ENCODE data around the gene TFPI2. TPM values are rescaled to one million over a fixed set of nuclear protein-coding genes. Genes with fewer than 3 reads are reported as not detected.
"Not testable (repeated sequence)": the region's sequence is repeated elsewhere in the genome, so short reads cannot be mapped to it uniquely, and the experiment has no call there.

TFPI2 gene
- total and polyA plus RNA-seq, 7 donors, result 0.55 to 5.0 (median 2.5) TPM

DNA sequence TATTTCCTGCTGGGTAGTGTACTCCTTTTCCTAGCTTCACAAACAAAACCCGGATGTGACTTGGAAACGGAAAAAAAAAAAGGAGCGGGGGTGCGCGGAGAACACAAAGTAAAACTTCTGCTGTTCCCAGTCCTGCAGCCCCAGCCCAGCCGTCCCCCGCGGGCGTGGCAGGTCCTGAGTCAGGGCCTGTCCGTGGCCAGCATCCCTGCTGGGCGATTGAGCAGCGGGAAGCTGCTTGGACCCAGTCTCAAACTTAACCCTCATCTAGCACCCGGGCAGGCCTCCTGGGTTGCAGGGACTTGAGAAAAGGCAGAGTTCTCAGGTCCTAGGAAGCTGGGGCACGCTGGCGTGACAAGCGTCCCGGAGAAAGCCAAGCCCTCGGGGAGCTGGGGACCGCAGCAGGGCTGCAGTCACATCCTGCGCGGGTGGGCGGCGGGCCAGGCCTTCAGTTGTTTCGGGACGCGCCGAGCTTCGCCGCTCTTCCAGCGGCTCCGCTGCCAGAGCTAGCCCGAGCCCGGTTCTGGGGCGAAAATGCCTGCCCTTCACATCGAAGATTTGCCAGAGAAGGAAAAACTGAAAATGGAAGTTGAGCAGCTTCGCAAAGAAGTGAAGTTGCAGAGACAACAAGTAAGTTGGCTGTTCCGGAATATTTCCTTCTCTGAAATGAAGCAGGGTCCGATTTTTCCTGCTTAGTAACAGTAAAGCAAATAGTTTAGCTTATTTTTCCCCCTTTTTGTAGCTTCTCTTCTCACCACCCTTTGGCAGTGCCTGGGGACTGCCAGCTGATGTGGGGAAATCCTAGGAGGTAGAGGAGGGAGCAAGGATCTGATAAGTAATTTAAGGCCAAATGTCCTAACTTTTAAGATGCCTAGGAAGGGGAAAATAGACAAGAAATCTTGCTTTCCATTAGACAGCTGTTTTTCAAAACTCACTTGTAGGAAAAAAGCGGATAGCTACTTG, 31.3 kb upstream of the TFPI2 start, which contains the start of gene GNG11:
GNG11 (plus strand) TSS at position 129 of the 960 bp plus-strand sequence; CDS start at position 532, 403 bp downstream.
- TF ChIP-seq EP300 (IDR thresholded peaks at IDR 0.05) (no peak), POLR2A (IDR thresholded peaks at IDR 0.05) (peak in 1 of 2 donors; percentile 19), POLR2AphosphoS5 (IDR thresholded peaks at IDR 0.05) (peak; percentile 19 to 73 (median 48))
- TF ChIP-seq, protein P1, sequence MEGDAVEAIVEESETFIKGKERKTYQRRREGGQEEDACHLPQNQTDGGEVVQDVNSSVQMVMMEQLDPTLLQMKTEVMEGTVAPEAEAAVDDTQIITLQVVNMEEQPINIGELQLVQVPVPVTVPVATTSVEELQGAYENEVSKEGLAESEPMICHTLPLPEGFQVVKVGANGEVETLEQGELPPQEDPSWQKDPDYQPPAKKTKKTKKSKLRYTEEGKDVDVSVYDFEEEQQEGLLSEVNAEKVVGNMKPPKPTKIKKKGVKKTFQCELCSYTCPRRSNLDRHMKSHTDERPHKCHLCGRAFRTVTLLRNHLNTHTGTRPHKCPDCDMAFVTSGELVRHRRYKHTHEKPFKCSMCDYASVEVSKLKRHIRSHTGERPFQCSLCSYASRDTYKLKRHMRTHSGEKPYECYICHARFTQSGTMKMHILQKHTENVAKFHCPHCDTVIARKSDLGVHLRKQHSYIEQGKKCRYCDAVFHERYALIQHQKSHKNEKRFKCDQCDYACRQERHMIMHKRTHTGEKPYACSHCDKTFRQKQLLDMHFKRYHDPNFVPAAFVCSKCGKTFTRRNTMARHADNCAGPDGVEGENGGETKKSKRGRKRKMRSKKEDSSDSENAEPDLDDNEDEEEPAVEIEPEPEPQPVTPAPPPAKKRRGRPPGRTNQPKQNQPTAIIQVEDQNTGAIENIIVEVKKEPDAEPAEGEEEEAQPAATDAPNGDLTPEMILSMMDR (IDR thresholded peaks at IDR 0.05), result no peak
- Histone ChIP-seq H3K36me3 (peaks cover 0 to 5% (median 0%) of the 10 kb centered on the region in 4 donors), H3K27me3 (no peaks in the 10 kb centered on the region), H3K9me3 (no peaks in the 10 kb centered on the region), H3K4me3 (peak within 1 kb of the TSS; percentile 49 to 74 (median 63)), H3K27ac (peak within 1 kb of the TSS; percentile 85 to 92 (median 88)), H3K4me1 (peaks cover 0 to 48% (median 16%) of the 10 kb centered on the region in 4 donors)
- DNase-seq, result peak; percentile 91
- intact Hi-C loops (cut with DNase I), result loop anchor here (5.0 kb wide), 1 partner anchor 80 kb away; the partner anchor contains the start of gene BET1
- WGBS, 2 donors, result 3% methylated on average over 39 of the region's 39 CpGs

DNA sequence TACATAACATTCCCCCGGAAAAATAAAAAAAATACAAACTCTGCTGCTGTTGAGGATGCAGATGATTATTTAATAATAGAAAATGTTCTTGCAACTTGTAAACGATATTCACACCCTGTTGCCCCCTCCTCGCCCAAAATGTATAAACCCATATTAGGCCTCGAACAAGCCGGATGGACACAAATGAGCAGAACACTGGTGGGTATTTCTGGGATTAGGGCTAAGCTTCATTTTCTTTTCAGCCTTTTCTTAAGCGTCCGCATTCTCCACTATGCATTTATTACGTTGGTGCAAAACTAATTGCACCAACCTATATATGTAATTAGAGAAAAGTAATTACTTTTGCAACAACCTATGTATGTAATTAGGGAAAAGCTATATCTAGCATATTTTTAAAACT, 30.6 kb upstream of the TFPI2 start:
- Histone ChIP-seq H3K4me3 (peak overlapping the region; percentile 49 to 74 (median 63)), H3K9me3 (no peaks in the 10 kb centered on the region), H3K4me1 (peaks cover 0 to 45% (median 16%) of the 10 kb centered on the region in 4 donors), H3K27ac (peak overlapping the region; percentile 85 to 92 (median 88)), H3K36me3 (peaks cover 0 to 2% (median 0%) of the 10 kb centered on the region in 4 donors), H3K27me3 (no peaks in the 10 kb centered on the region)
- no peak for DNase-seq
- no peak for TF ChIP-seq EP300 (IDR thresholded peaks at IDR 0.05)
- TF ChIP-seq, protein P1 (IDR thresholded peaks at IDR 0.05), result no peak
- no peak for TF ChIP-seq POLR2A (IDR thresholded peaks at IDR 0.05)
- TF ChIP-seq POLR2AphosphoS5 (IDR thresholded peaks at IDR 0.05), result no peak
- WGBS, 2 donors, result 58 to 72% methylated on average over 8 of the region's 8 CpGs
- intact Hi-C loops (cut with DNase I), result loop anchor here (5.0 kb wide), 1 partner anchor 81 kb away; the partner anchor contains the start of gene BET1

DNA sequence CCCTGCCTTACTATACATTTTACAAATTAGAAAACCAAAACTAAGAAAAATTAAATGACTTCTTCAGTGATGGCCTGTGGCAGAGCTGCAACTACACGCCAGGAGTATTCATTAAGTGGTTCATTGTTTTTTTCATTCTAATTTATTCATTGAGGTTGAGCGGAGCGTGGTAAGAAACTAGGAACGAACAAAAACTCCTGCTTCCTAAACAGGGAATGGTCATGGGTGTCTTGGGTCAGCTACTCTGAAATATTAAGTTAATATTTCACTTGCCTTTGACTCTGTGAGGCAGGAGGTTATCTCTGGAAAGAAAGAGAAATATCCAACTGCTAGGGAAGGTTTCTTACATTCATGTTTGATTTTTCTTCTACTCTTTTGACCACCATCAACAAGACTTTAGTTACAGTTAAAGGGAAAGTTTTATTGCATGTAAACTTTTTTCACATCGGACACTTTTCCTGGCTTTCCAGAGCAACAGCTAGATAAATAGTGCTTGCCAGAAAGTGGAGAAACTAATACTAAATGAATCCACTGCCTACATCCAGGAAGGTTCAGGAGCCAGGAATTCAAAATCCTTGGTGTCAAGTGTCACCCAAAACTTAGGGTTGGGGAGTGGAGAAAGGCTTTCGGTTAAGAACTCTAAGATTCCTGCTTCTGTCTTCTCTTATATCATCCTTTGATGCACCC, 30.1 kb upstream of the TFPI2 start:
- intact Hi-C loops (cut with DNase I), result loop anchor here (5.0 kb wide), 1 partner anchor 82 kb away; the partner anchor contains the start of gene BET1
- Histone ChIP-seq H3K4me3 (peak overlapping the region in 3 of 4 donors; percentile 62 to 74 (median 64)), H3K27me3 (no peaks in the 10 kb centered on the region), H3K9me3 (no peaks in the 10 kb centered on the region), H3K27ac (peak overlapping the region; percentile 85 to 92 (median 88)), H3K4me1 (peaks cover 0 to 40% (median 16%) of the 10 kb centered on the region in 4 donors), H3K36me3 (no peaks in the 10 kb centered on the region)
- TF ChIP-seq POLR2AphosphoS5 (IDR thresholded peaks at IDR 0.05) (no peak), EP300 (IDR thresholded peaks at IDR 0.05) (no peak), POLR2A (IDR thresholded peaks at IDR 0.05) (no peak)
- TF ChIP-seq, protein P1 (IDR thresholded peaks at IDR 0.05), result no peak
- no peak for DNase-seq
- 72 to 79% methylated on average over 6 of the region's 6 CpGs for WGBS, 2 donors

DNA sequence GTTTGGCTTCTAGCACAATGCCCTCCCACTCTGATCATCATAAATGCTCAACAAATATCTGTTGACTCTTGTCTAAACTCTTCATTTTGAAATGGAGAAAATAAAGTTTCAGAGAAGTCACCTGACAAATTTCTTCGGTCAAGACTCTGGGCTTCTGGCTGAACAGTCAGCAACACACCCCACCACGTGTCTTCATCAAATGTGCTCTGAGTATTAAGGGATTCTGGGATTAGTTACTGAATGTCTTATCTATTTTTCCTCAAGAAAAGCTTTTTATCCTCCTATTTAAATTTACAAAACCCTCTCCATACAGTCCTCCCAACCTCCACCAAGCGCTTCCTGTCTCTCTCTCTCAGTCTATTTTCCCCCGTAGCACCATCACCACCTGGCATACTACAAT, 25.8 kb upstream of the TFPI2 start:
- Histone ChIP-seq H3K4me1 (peaks cover 0 to 18% (median 13%) of the 10 kb centered on the region in 4 donors), H3K27ac (peak overlapping the region in 2 of 4 donors; percentile 68 to 80)
- H3K9me3 ChIP-seq, H3K4me3 ChIP-seq, DNase-seq, H3K27me3 ChIP-seq, H3K36me3 ChIP-seq: not testable (repeated sequence)
- intact Hi-C loops (cut with DNase I), result loop anchor here (10.0 kb wide), 1 partner anchor 478 kb away; the partner anchor contains the start of gene COL1A2
- WGBS, 2 donors, result 52 to 75% methylated on average over 4 of the region's 4 CpGs

DNA sequence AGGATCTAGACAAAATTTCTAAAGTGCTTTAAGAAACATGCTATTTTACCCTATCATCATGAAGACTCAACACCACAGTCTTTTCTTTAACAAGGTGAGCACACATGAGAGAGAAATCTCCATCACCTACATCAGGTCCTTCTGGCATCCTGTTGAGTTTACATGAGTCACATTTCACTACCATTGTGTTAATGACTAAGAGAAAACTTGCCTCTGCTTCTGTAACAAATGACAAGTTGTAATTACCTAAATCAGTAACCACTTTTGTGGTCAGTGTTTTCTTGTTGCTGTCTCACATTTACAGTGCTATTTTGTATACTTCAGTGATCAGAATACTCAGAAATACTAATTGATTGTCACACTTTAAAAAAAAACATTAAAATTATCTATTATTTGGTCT, 25.3 kb upstream of the TFPI2 start:
- H3K9me3 ChIP-seq, H3K4me3 ChIP-seq, DNase-seq, H3K27me3 ChIP-seq, H3K36me3 ChIP-seq: not testable (repeated sequence)
- intact Hi-C loops (cut with DNase I), result loop anchor here (10.0 kb wide), 1 partner anchor 479 kb away; the partner anchor contains the start of gene COL1A2
- peaks cover 0 to 16% (median 10%) of the 10 kb centered on the region in 4 donors for H3K4me1 ChIP-seq
- H3K27ac ChIP-seq, result peak overlapping the region in 3 of 4 donors; percentile 3 to 80 (median 68)

- H3K4me1 ChIP-seq, result peaks cover 0 to 18% (median 14%) of the 10 kb centered on the region in 4 donors
- H3K27me3 ChIP-seq, DNase-seq, H3K36me3 ChIP-seq, H3K4me3 ChIP-seq, H3K9me3 ChIP-seq: not testable (repeated sequence)
- intact Hi-C loops (cut with DNase I), result loop anchor here (10.0 kb wide), 1 partner anchor 479 kb away; the partner anchor contains the start of gene COL1A2
- 84 to 90% methylated on average over 3 of the region's 3 CpGs for WGBS, 2 donors
- H3K27ac ChIP-seq, result peak overlapping the region in 3 of 4 donors; percentile 59 to 80 (median 68)
Observed at GRCh38 chr7:93915206-93915842, 24.8 kb upstream of the TFPI2 start.

All from sigmoid colon (tissue), 7 donors.